ENCODE measurements around the gene NNAT. TPM values are rescaled to one million over a fixed set of nuclear protein-coding genes. Genes with fewer than 3 reads are reported as not detected.

Gene NNAT
- total RNA-seq, 5 donors from 2014 or later (not counting 1 experiment from before 2014, with no cell fraction given): 0.20 TPM; not detected in 4

Other genes starting within 250 kb of the NNAT start
- 10 to 100 TPM in 3 of 5 donors, 1 to 10 TPM in 2; 5.8 to 12.6 (median 11.7) TPM for gene MANBAL, start 231.6 kb upstream of the NNAT start, total RNA-seq
- 1 to 10 TPM; 1.4 to 4.5 (median 2.0) TPM for gene SRC, start 175.1 kb upstream of the NNAT start, total RNA-seq
- 10 to 100 TPM; 62.5 to 82.6 (median 80.6) TPM for gene BLCAP, start 6.6 kb downstream of the NNAT start, total RNA-seq
- 10 to 100 TPM; 44.6 to 52.4 (median 49.4) TPM for gene CTNNBL1, start 172.8 kb downstream of the NNAT start, total RNA-seq